Naive B cell (primary cell): ENCODE measurements around the gene RET. TPM values are rescaled to one million over a fixed set of nuclear protein-coding genes. Genes with fewer than 3 reads are reported as not detected.
A peak's percentile ranks its signal among the peaks of the same experiment; 100 is the strongest.

Source experiments
- ATAC-seq, 2 donors: fragments of 150-1000 bp; cut with Tn5 transposase; 2 replicates each; pipeline ENCODE4 v1.10.0; 2021; ENCODE audit warnings: low read depth in 2 of 2, mild to moderate bottlenecking in 2 of 2, moderate library complexity in 2 of 2
- DNase-seq: peaks from one replicate; pipeline ENCODE4 v3.0.0; 2022
- H3K27ac Mint-ChIP-seq, 6 donors: one replicate each; pipeline ENCODE4 v1.8.0; 2020 to 2022; ENCODE audit warnings: mild to moderate bottlenecking in 6 of 6, mixed read lengths in 6 of 6, moderate library complexity in 5 of 6, inconsistent platforms in 2 of 6
- H3K27me3 Mint-ChIP-seq, 3 donors: one replicate each; pipeline ENCODE4 v1.8.0; 2021 to 2022; ENCODE audit warnings: mixed read lengths in 3 of 3, mild to moderate bottlenecking in 1 of 3
- H3K36me3 Mint-ChIP-seq, 2 donors: one replicate each; pipeline ENCODE4 v1.8.0; 2020 to 2022; ENCODE audit warnings: mixed read lengths in 2 of 2, inconsistent platforms in 1 of 2, mild to moderate bottlenecking in 1 of 2
- H3K4me1 Mint-ChIP-seq, 3 donors: one replicate each; pipeline ENCODE4 v1.8.0; 2020 to 2022; ENCODE audit warnings: mixed read lengths in 3 of 3, inconsistent platforms in 1 of 3, mild to moderate bottlenecking in 1 of 3, moderate library complexity in 1 of 3
- H3K4me3 Mint-ChIP-seq, 8 donors: one replicate each; pipeline ENCODE4 v1.8.0; 2020 to 2022; ENCODE audit warnings: mild to moderate bottlenecking in 8 of 8, mixed read lengths in 8 of 8, moderate library complexity in 8 of 8, inconsistent platforms in 2 of 8
- H3K9me3 Mint-ChIP-seq, 7 donors: one replicate each; pipeline ENCODE4 v1.8.0; 2020 to 2022; ENCODE audit warnings: mixed read lengths in 7 of 7, mild to moderate bottlenecking in 5 of 7, inconsistent platforms in 2 of 7, moderate library complexity in 1 of 7
- polyA plus RNA-seq, 6 donors: library from polyadenylated mRNA; unstranded; fragments of 300-500 nt; fragmentation: Illumina TruSeq; gene quantifications; one replicate each; pipeline ENCODE4 v1.2.3, GENCODE V29; 2021; ENCODE audit warnings: low read depth in 6 of 6

The RET gene
- polyA plus RNA-seq, 6 donors from 2014 or later, result not detected

DNA sequence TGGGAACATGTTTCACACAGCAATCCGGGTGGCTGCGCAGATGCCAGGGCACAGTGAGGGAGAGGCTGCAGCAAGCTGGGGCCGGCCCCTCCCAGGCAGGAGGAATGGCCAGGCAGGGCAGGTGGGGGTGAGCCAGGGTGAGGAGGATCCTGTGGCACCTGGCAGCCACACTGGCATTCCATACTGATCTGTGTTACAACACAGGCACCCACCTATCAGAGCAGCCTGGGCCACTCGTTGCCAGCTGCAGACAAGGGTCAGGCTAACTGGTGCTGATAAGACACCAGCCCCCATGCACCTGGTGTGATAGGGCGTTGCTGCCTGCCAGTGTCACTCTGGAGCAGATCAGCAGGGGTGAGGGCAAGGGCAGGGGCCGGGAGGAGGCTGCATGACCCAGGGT, 16.6 kb upstream of the RET start:
- H3K27me3 Mint-ChIP-seq, result peaks cover 0 to 26% (median 18%) of the 10 kb centered on the region in 3 donors
- H3K27ac Mint-ChIP-seq, result no peak overlapping the region
- DNase-seq (no peak), ATAC-seq (no peak)
- H3K9me3 Mint-ChIP-seq, result no peaks in the 10 kb centered on the region
- peaks cover 0 to 10% (median 0%) of the 10 kb centered on the region in 3 donors for H3K4me1 Mint-ChIP-seq
- H3K36me3 Mint-ChIP-seq, result no peaks in the 10 kb centered on the region
- H3K4me3 Mint-ChIP-seq, result no peak overlapping the region

DNA sequence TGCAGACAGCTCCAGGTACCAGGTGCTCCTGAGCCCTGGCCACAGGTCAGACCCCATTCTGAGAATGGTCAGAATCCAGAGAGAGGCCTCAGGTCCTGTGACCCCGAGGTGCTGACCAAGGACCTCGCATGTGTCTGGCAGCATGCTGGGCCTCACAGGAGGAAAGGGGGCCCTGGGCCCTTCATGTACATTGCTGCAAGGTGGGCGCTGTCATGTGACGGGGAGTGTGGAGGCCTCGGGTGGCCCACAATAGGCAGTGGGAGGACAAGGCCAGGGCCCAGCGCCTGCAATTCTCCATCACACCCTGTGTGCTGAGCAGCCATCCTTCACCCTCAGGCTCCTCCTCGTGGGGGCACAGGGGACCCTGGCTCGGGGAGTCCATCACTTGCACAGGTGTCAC, 15.5 kb upstream of the RET start:
- peaks cover 0 to 10% (median 0%) of the 10 kb centered on the region in 3 donors for H3K4me1 Mint-ChIP-seq
- no peaks in the 10 kb centered on the region for H3K36me3 Mint-ChIP-seq
- peaks cover 0 to 26% (median 18%) of the 10 kb centered on the region in 3 donors for H3K27me3 Mint-ChIP-seq
- H3K4me3 Mint-ChIP-seq, result no peak overlapping the region
- no peak overlapping the region for H3K27ac Mint-ChIP-seq
- H3K9me3 Mint-ChIP-seq, result no peaks in the 10 kb centered on the region
- ATAC-seq, result no peak
- DNase-seq, result no peak

DNA sequence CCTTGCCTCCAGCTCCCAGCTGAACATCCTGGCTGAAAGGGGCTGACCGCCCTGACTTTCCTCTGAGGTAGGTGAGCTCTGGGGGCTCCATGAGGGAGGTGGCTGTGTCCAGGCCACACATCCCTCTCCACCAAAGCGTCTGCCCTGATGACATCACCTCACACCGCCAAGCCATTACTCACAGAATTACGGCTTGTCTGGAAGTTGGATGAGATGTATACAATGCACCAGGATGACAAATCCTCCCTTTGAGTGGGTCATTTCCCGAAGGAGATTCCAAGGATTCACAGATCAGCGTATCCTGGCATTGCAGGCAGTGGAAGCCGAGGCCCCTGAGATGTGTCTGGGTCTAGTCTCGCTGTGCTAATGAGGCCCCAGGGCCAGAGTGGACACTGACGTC, 15.1 kb upstream of the RET start:
- Mint-ChIP-seq H3K4me3 (no peak overlapping the region), H3K27ac (no peak overlapping the region), H3K4me1 (peaks cover 0 to 10% (median 0%) of the 10 kb centered on the region in 3 donors), H3K27me3 (peaks cover 0 to 26% (median 18%) of the 10 kb centered on the region in 3 donors), H3K9me3 (no peaks in the 10 kb centered on the region), H3K36me3 (no peaks in the 10 kb centered on the region)
- ATAC-seq, result no peak
- no peak for DNase-seq

DNA sequence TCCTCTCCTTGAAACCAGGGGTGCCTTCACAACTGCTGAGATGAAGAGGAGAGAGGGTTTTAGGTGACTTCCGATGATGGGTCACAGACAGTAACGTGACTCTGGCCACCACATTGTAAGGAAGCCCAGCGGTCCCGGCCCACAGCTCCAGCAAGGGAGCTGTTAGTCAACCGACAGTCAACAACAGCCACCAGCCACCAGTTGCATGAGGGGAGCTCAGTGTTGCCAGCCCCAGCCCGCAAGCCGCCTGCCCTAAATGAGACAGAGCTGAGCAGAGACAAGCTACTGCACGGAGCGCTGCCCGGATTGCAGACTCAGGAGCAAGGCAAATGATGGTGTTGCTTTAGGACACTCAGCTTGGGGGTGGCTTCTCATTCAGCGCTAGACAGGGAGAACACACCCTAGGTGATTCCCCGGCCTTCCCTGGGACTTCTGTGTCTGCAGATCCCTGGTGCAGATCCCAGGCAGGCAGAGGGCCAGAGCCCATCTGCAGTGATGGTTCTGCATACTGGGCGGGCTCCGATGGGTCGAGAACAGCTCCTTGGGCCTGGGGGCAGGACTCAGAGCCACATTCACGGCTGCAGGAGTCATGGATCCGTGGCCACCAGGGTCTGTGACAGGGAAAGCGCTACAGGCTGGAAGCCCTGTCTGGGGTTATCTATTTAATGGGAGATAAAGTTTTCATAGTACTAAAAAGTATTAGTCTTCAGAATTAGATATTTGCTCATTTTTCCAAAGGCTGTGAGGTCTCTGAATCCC, 14.3 kb upstream of the RET start:
- Mint-ChIP-seq H3K36me3 (no peaks in the 10 kb centered on the region), H3K27ac (no peak overlapping the region), H3K9me3 (no peaks in the 10 kb centered on the region), H3K27me3 (peaks cover 0 to 21% (median 18%) of the 10 kb centered on the region in 3 donors), H3K4me1 (peaks cover 0 to 10% (median 0%) of the 10 kb centered on the region in 3 donors), H3K4me3 (no peak overlapping the region)
- DNase-seq, result no peak
- ATAC-seq, result no peak

DNA sequence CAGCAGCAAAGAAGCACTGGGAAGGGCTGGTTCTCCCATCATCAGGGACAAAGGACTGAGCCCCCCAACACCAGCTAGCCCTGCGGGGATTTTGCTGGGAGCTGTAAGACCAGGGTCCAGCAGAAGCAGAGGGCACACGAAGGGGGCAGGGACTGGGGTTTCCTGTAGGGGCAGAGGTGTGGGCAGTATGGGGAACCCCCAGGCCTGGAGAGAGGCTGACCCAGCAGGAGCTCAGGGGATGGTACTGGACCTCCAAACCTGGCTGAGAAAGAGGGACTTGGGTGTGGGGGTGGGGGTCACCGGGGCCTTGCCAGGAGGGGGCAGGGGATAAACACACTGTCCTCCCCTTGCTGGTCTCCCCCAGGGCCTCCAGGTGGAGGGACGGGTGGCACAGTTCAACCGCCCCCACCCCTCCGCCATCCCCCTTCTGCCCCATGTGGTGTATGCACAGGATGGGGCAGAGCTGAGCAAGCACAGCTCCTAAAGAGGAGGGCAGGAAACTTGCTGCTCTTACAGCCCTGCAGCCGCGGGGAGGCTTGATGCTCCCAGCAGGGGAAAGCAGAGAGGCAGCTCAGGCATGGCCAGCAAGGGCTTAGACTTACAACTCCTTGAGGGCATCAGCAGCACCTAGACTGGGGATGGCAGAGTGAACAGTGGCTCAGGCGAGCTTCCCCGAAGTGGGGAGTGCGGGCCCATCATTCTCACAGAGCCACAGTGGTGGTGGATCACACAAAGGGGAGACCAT, 12.4 kb upstream of the RET start:
- DNase-seq, result no peak
- no peak for ATAC-seq
- Mint-ChIP-seq H3K4me1 (peaks cover 0 to 4% (median 0%) of the 10 kb centered on the region in 3 donors), H3K9me3 (no peaks in the 10 kb centered on the region), H3K4me3 (no peak overlapping the region), H3K27ac (peak overlapping the region in 1 of 6 donors; percentile 39), H3K36me3 (no peaks in the 10 kb centered on the region), H3K27me3 (peaks cover 0 to 15% (median 6%) of the 10 kb centered on the region in 3 donors)

DNA sequence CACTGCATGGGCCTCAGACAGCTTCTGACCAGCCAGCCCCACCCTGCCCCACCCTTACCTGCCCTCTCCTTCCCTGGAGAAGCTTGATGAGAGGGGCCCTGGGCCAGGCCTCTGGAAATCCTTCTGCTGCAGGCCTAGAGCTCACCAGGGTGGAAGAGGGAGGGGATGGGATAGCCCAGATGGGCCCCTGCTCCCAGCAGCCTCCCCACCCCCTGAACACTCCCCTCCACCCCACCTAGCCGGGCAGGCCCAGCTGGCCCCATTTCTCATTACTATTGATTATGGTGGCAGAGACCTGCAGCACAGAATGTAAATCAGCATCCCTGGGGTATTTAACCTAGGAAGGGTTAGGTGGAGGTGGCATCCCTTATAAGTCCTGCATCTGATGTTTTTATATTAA, 11.6 kb upstream of the RET start:
- Mint-ChIP-seq H3K9me3 (no peaks in the 10 kb centered on the region), H3K27me3 (peaks cover 0 to 9% (median 6%) of the 10 kb centered on the region in 3 donors), H3K27ac (peak overlapping the region in 1 of 6 donors; percentile 21), H3K36me3 (no peaks in the 10 kb centered on the region), H3K4me3 (no peak overlapping the region), H3K4me1 (peaks cover 0 to under 1% (median 0%) of the 10 kb centered on the region in 3 donors)
- DNase-seq (no peak), ATAC-seq (no peak)

DNA sequence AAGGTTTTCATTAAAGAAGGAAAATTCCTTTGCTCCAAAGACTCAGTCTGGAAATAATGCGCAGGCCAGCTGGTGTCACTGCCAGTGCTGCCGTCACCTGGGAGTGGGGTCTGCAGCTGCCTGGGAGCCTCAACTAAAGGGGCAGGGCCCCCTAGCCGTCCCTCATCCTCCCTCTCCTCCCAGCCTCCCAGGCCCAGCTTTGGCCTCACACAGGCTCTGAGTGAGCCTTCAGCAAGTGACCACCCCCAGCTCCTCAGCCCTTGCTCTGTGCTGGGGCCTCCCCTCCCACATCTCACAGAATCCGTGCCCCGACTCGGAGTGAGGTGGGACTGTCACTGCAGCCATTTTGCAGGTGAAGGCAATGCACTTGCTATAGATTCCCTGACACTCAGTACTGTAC, 11.1 kb upstream of the RET start:
- no peak overlapping the region for H3K27ac Mint-ChIP-seq
- H3K4me3 Mint-ChIP-seq, result peak overlapping the region in 1 of 8 donors; percentile 53
- no peak for DNase-seq
- no peaks in the 10 kb centered on the region for H3K4me1 Mint-ChIP-seq
- ATAC-seq, result no peak
- H3K27me3 Mint-ChIP-seq, result peaks cover 0 to 7% (median 6%) of the 10 kb centered on the region in 3 donors
- H3K36me3 Mint-ChIP-seq, result no peaks in the 10 kb centered on the region
- H3K9me3 Mint-ChIP-seq, result no peaks in the 10 kb centered on the region

DNA sequence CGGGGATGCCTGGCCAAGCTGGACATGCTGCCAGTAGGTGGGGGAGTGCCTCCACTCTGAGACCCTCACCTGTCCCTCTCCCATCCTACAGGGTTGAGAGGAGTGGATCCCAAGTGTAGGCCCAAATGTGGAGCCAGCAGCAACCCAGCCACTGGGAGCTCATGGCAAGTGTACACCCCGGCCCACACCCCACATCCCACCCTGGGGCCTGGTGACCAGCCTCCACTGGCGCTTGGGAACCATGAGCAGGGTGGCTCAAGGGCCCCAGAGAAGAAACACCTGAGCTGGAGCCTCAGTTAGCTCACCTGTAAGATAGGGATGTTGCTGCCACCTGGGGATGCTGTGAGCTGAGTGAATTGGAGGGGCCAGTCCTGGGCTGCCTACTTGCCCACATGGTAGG, 10.4 kb upstream of the RET start:
- no peak overlapping the region for H3K4me3 Mint-ChIP-seq
- H3K27me3 Mint-ChIP-seq, result peaks cover 0 to 7% (median 6%) of the 10 kb centered on the region in 3 donors
- H3K27ac Mint-ChIP-seq, result no peak overlapping the region
- H3K4me1 Mint-ChIP-seq, result no peaks in the 10 kb centered on the region
- ATAC-seq (no peak), DNase-seq (no peak)
- H3K36me3 Mint-ChIP-seq, result no peaks in the 10 kb centered on the region
- no peaks in the 10 kb centered on the region for H3K9me3 Mint-ChIP-seq

DNA sequence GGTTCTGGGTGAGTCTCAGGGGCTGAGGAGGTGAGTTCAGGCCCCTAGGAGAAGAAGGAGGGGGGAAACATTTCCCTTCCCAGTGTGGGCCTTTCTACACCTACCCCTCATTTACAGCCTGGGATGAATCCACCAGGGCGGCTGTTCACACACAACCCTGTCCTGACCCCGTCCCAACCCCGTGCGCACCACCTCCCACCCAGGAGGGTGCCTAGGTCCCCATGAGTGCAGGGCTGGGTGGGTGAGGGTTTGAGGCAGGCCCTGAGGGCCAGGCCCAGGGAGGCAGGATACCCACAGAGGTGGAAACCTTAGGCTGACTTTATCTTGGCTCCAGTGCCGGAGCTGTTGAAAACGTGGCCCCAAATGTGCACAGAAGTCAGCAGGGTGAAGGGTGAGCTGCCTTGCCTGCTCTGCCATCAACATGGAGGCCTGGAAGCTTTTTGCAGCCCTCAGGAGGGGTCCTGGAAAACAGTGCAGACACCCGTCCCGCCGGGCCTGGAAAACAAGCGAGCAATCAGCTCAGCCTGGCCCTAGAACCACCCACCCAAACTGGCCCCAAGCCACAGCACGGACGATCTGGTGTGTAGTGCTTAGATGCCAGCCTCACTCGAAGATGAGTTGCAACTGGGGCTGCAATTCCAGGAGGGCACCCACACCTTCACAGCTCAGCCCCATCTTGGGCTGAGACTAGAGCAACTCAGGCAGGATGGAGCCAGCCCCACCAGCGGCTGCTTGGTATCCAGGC, 9.3 kb upstream of the RET start:
- Mint-ChIP-seq H3K4me3 (no peak overlapping the region), H3K27ac (no peak overlapping the region), H3K27me3 (peaks cover under 1 to 9% (median 6%) of the 10 kb centered on the region in 3 donors), H3K9me3 (no peaks in the 10 kb centered on the region), H3K36me3 (no peaks in the 10 kb centered on the region), H3K4me1 (no peaks in the 10 kb centered on the region)
- ATAC-seq (no peak), DNase-seq (no peak)

DNA sequence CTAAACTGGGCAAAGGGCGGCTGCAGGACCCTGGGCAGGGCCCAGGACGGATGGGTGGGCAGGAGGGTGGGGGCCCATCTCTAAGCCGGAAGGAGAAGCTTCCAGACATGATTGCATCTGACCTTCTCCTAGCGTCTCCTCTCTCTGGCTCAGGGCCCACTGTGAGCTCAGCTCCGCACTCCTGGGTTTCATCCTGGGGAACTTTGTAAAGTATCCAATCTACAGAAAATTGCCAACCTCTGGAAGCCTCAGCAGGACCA, 8.8 kb upstream of the RET start:
- ATAC-seq (no peak), DNase-seq (no peak)
- H3K27me3 Mint-ChIP-seq, result peaks cover 4 to 14% (median 6%) of the 10 kb centered on the region in 3 donors
- no peak overlapping the region for H3K27ac Mint-ChIP-seq
- H3K36me3 Mint-ChIP-seq, result no peaks in the 10 kb centered on the region
- H3K4me1 Mint-ChIP-seq, result no peaks in the 10 kb centered on the region
- H3K9me3 Mint-ChIP-seq, result no peaks in the 10 kb centered on the region
- no peak overlapping the region for H3K4me3 Mint-ChIP-seq

DNA sequence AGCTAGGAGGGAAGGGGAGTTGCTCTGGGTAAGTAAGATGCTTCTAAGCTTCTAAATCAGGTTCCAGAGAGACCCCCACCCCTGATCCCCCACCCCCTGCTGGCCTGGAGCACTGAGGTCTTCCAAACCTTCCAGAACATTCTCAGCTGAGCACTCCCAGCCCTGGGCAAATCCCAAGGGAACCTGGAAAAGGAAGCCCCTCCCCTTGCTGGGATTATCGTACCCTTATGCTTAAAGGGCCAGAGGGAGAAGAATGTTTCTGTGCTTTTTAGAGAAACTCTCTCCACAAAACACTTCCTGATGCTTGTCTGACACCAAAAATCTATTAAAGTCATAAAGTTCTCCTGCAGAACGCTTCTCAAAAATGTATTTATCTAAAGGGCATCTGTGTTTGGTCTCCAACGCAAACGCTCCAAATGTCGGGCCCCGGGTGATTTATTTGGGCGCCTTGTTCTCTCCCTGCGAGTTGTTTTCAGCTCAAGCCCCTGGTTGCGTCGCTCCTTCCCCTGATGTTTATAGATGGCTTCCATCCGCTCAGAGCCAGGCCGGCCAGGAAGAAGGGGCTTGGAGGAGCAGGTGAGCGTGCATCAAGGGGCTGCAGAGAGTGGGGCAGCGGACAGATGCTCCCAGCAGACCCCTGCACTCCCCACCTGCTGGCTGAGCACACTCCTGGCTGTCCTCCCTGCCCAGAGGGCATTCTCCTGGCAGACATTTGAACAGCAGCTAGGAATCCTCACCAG, 8.2 kb upstream of the RET start:
- DNase-seq, result no peak
- H3K27me3 Mint-ChIP-seq, result peaks cover 3 to 16% (median 4%) of the 10 kb centered on the region in 3 donors

DNA sequence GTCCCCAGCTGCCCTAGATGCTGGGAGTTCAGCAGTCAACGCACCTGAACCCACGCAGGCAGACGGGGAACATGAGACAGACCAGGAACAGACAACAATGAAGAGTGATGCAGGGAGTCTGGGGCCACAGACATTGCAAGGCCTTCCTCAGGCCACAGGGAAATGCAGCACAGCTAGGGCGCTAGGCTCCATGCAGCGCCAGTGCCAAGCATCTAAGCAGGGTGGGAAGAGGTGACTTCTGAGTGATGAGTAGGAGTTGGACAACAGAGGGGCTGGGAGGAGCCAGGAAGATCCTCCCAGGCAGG, 7.7 kb upstream of the RET start:
- H3K4me3 Mint-ChIP-seq, result no peak overlapping the region
- no peak for ATAC-seq

More for the DNA sequence above, 8.2 kb upstream of the RET start:
- H3K4me1 Mint-ChIP-seq, result no peaks in the 10 kb centered on the region
- no peaks in the 10 kb centered on the region for H3K9me3 Mint-ChIP-seq
- no peak overlapping the region for H3K27ac Mint-ChIP-seq
- no peaks in the 10 kb centered on the region for H3K36me3 Mint-ChIP-seq
- ATAC-seq, result no peak
- no peak overlapping the region for H3K4me3 Mint-ChIP-seq

DNA sequence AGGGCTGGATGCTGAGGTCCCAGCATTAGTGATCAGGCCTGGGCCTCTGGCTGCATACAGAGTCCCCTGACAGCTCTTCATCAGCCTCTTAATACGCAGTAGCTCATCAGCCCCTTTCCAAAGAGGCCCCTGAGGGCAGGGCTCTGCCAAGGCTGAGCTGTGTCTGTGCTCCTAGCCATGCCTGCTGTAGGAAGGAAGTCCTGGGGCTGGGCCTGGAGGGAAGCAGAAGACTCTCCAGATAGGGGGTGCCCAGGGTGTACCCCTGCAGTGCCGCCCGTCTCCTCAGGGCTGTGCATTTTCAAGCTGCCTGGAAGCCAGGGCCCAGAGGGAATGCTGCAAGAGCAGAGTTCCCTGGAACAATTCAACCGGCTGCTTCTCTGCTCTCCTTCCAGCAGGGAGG, 7.3 kb upstream of the RET start:
- H3K9me3 Mint-ChIP-seq, result no peaks in the 10 kb centered on the region
- no peak overlapping the region for H3K4me3 Mint-ChIP-seq
- no peaks in the 10 kb centered on the region for H3K4me1 Mint-ChIP-seq
- DNase-seq, result no peak
- H3K36me3 Mint-ChIP-seq, result no peaks in the 10 kb centered on the region
- no peak for ATAC-seq
- H3K27ac Mint-ChIP-seq, result no peak overlapping the region
- H3K27me3 Mint-ChIP-seq, result peaks cover 7 to 16% (median 8%) of the 10 kb centered on the region in 3 donors

More for the DNA sequence above, 7.7 kb upstream of the RET start:
- H3K9me3 Mint-ChIP-seq, result no peaks in the 10 kb centered on the region
- H3K4me1 Mint-ChIP-seq, result no peaks in the 10 kb centered on the region
- no peak for DNase-seq
- no peaks in the 10 kb centered on the region for H3K36me3 Mint-ChIP-seq
- H3K27ac Mint-ChIP-seq, result no peak overlapping the region
- peaks cover 5 to 16% (median 7%) of the 10 kb centered on the region in 3 donors for H3K27me3 Mint-ChIP-seq
